ENCODE data around the gene UCHL3.

The UCHL3 gene

GRCh38 chr13:75620020-75620419 is 70.4 kb downstream of the UCHL3 start:
- Mint-ChIP-seq H3K27ac (no peak overlapping the region), H3K4me3 (no peak overlapping the region), H3K27me3 (no peaks in the 10 kb centered on the region), H3K9me3 (no peaks in the 10 kb centered on the region), H3K4me1 (ENCODE audit: low read depth) (no peaks in the 10 kb centered on the region), H3K36me3 (ENCODE audit: low read depth) (peaks cover 16% of the 10 kb centered on the region)
- intact Hi-C loops (cut with micrococcal nuclease) = no loop called here

- Mint-ChIP-seq H3K4me1 (ENCODE audit: low read depth) (no peaks in the 10 kb centered on the region), H3K27me3 (no peaks in the 10 kb centered on the region)
Observed at GRCh38 chr13:75621147-75621546, 71.6 kb downstream of the UCHL3 start.

GRCh38 chr13:75628801-75629200 is 79.2 kb downstream of the UCHL3 start:
- H3K27ac Mint-ChIP-seq = no peak overlapping the region
- H3K27me3 Mint-ChIP-seq = peaks cover 4% of the 10 kb centered on the region
- intact Hi-C loops (cut with micrococcal nuclease) = no loop called here
- H3K4me3 Mint-ChIP-seq = no peak overlapping the region
- no peaks in the 10 kb centered on the region for H3K4me1 Mint-ChIP-seq (ENCODE audit: low read depth)
- no peaks in the 10 kb centered on the region for H3K9me3 Mint-ChIP-seq
- peaks cover 7% of the 10 kb centered on the region for H3K36me3 Mint-ChIP-seq (ENCODE audit: low read depth)

More at GRCh38 chr13:75621147-75621546, 71.6 kb downstream of the UCHL3 start:
- no peak overlapping the region for H3K4me3 Mint-ChIP-seq
- H3K9me3 Mint-ChIP-seq = no peaks in the 10 kb centered on the region
- H3K36me3 Mint-ChIP-seq (ENCODE audit: low read depth) = peaks cover 16% of the 10 kb centered on the region
- intact Hi-C loops (cut with micrococcal nuclease) = no loop called here
- no peak overlapping the region for H3K27ac Mint-ChIP-seq

- H3K27me3 Mint-ChIP-seq = peaks cover 40% of the 10 kb centered on the region
- H3K36me3 Mint-ChIP-seq (ENCODE audit: low read depth) = no peaks in the 10 kb centered on the region
- no peaks in the 10 kb centered on the region for H3K9me3 Mint-ChIP-seq
- H3K4me3 Mint-ChIP-seq = no peak overlapping the region
- no peak overlapping the region for H3K27ac Mint-ChIP-seq
- intact Hi-C loops (cut with micrococcal nuclease) = loop anchor here (10.0 kb wide), 1 partner anchor 158 kb away; no protein-coding TSS in a partner anchor
- peaks cover 15% of the 10 kb centered on the region for H3K4me1 Mint-ChIP-seq (ENCODE audit: low read depth)
Observed at GRCh38 chr13:75633285-75633684, 83.7 kb downstream of the UCHL3 start.

- Mint-ChIP-seq H3K4me3 (peak overlapping the region; percentile 37), H3K36me3 (ENCODE audit: low read depth) (no peaks in the 10 kb centered on the region), H3K4me1 (ENCODE audit: low read depth) (peaks cover 15% of the 10 kb centered on the region), H3K27me3 (peaks cover 48% of the 10 kb centered on the region), H3K9me3 (no peaks in the 10 kb centered on the region), H3K27ac (no peak overlapping the region)
- intact Hi-C loops (cut with micrococcal nuclease) = loop anchor here (10.0 kb wide), 1 partner anchor 160 kb away; no protein-coding TSS in a partner anchor
Observed at GRCh38 chr13:75635101-75635827, 85.7 kb downstream of the UCHL3 start.

GRCh38 chr13:75635828-75636435 is 86.3 kb downstream of the UCHL3 start, which contains the start of gene LMO7:
TSS of gene LMO7 (plus strand) at chr13:75636330. CDS start at chr13:75636658, 328 bp downstream.
- Mint-ChIP-seq H3K4me3 (peak within 1 kb of the TSS; percentile 77), H3K27ac (peak within 1 kb of the TSS; percentile 37), H3K36me3 (ENCODE audit: low read depth) (no peaks in the 10 kb centered on the region), H3K9me3 (no peaks in the 10 kb centered on the region), H3K4me1 (ENCODE audit: low read depth) (peaks cover 15% of the 10 kb centered on the region), H3K27me3 (peaks cover 50% of the 10 kb centered on the region)
- intact Hi-C loops (cut with micrococcal nuclease) = loop anchor here (10.0 kb wide), 1 partner anchor 161 kb away; no protein-coding TSS in a partner anchor

- peak overlapping the region; percentile 77 for H3K4me3 Mint-ChIP-seq
- peaks cover 15% of the 10 kb centered on the region for H3K4me1 Mint-ChIP-seq (ENCODE audit: low read depth)
- intact Hi-C loops (cut with micrococcal nuclease) = loop anchor here (10.0 kb wide), 1 partner anchor 162 kb away; no protein-coding TSS in a partner anchor
- H3K27me3 Mint-ChIP-seq = peaks cover 50% of the 10 kb centered on the region
- no peaks in the 10 kb centered on the region for H3K36me3 Mint-ChIP-seq (ENCODE audit: low read depth)
- H3K9me3 Mint-ChIP-seq = no peaks in the 10 kb centered on the region
- peak overlapping the region; percentile 37 for H3K27ac Mint-ChIP-seq
Observed at GRCh38 chr13:75636436-75637180, 87.0 kb downstream of the UCHL3 start.

GRCh38 chr13:75637181-75637750 is 87.7 kb downstream of the UCHL3 start:
- Mint-ChIP-seq H3K27ac (no peak overlapping the region), H3K9me3 (no peaks in the 10 kb centered on the region), H3K4me3 (peak overlapping the region; percentile 34), H3K36me3 (ENCODE audit: low read depth) (no peaks in the 10 kb centered on the region), H3K4me1 (ENCODE audit: low read depth) (peaks cover 15% of the 10 kb centered on the region), H3K27me3 (peaks cover 50% of the 10 kb centered on the region)
- intact Hi-C loops (cut with micrococcal nuclease) = loop anchor here (10.0 kb wide), 1 partner anchor 162 kb away; no protein-coding TSS in a partner anchor

GRCh38 chr13:75639454-75639853 is 89.9 kb downstream of the UCHL3 start:
- no peaks in the 10 kb centered on the region for H3K36me3 Mint-ChIP-seq (ENCODE audit: low read depth)
- H3K4me3 Mint-ChIP-seq = no peak overlapping the region
- H3K9me3 Mint-ChIP-seq = no peaks in the 10 kb centered on the region
- no peak overlapping the region for H3K27ac Mint-ChIP-seq
- intact Hi-C loops (cut with micrococcal nuclease) = loop anchor here (10.0 kb wide), 1 partner anchor 165 kb away; no protein-coding TSS in a partner anchor
- H3K4me1 Mint-ChIP-seq (ENCODE audit: low read depth) = peaks cover 15% of the 10 kb centered on the region
- H3K27me3 Mint-ChIP-seq = peaks cover 39% of the 10 kb centered on the region

- H3K9me3 Mint-ChIP-seq = no peaks in the 10 kb centered on the region
- peaks cover 31% of the 10 kb centered on the region for H3K27me3 Mint-ChIP-seq
- H3K4me3 Mint-ChIP-seq = no peak overlapping the region
- no peak overlapping the region for H3K27ac Mint-ChIP-seq
- intact Hi-C loops (cut with micrococcal nuclease) = no loop called here
- H3K4me1 Mint-ChIP-seq (ENCODE audit: low read depth) = peaks cover 15% of the 10 kb centered on the region
- H3K36me3 Mint-ChIP-seq (ENCODE audit: low read depth) = no peaks in the 10 kb centered on the region
Observed at GRCh38 chr13:75641026-75641425, 91.4 kb downstream of the UCHL3 start.

- no peak overlapping the region for H3K4me3 Mint-ChIP-seq
- intact Hi-C loops (cut with micrococcal nuclease) = no loop called here
- H3K27ac Mint-ChIP-seq = no peak overlapping the region
- H3K9me3 Mint-ChIP-seq = no peaks in the 10 kb centered on the region
- H3K36me3 Mint-ChIP-seq (ENCODE audit: low read depth) = no peaks in the 10 kb centered on the region
- H3K4me1 Mint-ChIP-seq (ENCODE audit: low read depth) = no peaks in the 10 kb centered on the region
- H3K27me3 Mint-ChIP-seq = peaks cover 11% of the 10 kb centered on the region
Observed at GRCh38 chr13:75643182-75643581, 93.6 kb downstream of the UCHL3 start.

- H3K4me1 Mint-ChIP-seq (ENCODE audit: low read depth) = no peaks in the 10 kb centered on the region
- no peaks in the 10 kb centered on the region for H3K9me3 Mint-ChIP-seq
- no peaks in the 10 kb centered on the region for H3K36me3 Mint-ChIP-seq (ENCODE audit: low read depth)
- intact Hi-C loops (cut with micrococcal nuclease) = no loop called here
- peaks cover 8% of the 10 kb centered on the region for H3K27me3 Mint-ChIP-seq
- H3K27ac Mint-ChIP-seq = no peak overlapping the region
- no peak overlapping the region for H3K4me3 Mint-ChIP-seq
Observed at GRCh38 chr13:75643693-75644092, 94.1 kb downstream of the UCHL3 start.

GRCh38 chr13:75645141-75645540 is 95.5 kb downstream of the UCHL3 start:
- Mint-ChIP-seq H3K9me3 (no peaks in the 10 kb centered on the region), H3K27me3 (peaks cover 3% of the 10 kb centered on the region), H3K36me3 (ENCODE audit: low read depth) (no peaks in the 10 kb centered on the region), H3K4me3 (no peak overlapping the region), H3K27ac (no peak overlapping the region), H3K4me1 (ENCODE audit: low read depth) (no peaks in the 10 kb centered on the region)
- intact Hi-C loops (cut with micrococcal nuclease) = no loop called here

All from dendritic cell treated with granulocyte-macrophage colony-stimulating factor and Interleukin-4, amounts not matched to agents 40 ng/mL and 50 ng/mL, for 4 days (primary cell).